ENCODE results near the gene ZNF664. TPM values are rescaled to one million over a fixed set of nuclear protein-coding genes. Genes with fewer than 3 reads are reported as not detected.

Gene ZNF664
- total RNA-seq, 4 donors from 2014 or later, result 16.3 to 41.5 (median 25.7) TPM

- 95% methylated on average over 2 of the region's 2 CpGs for WGBS, 2 donors
- intact Hi-C loops (cut with DNase I; ENCODE audit: low total_unique reads), result loop anchor here (10.0 kb wide), 1 partner anchor 291 kb away; no protein-coding TSS in a partner anchor
- DNase-seq (ENCODE audit: low spot score in 2 of 2), result no peak
- no peak overlapping the region for H3K4me3 ChIP-seq (ENCODE audit: low read depth, poor library complexity, severe bottlenecking)
- no peak for TF ChIP-seq POLR2A (IDR thresholded peaks at IDR 0.05)
- TF ChIP-seq, protein P1, sequence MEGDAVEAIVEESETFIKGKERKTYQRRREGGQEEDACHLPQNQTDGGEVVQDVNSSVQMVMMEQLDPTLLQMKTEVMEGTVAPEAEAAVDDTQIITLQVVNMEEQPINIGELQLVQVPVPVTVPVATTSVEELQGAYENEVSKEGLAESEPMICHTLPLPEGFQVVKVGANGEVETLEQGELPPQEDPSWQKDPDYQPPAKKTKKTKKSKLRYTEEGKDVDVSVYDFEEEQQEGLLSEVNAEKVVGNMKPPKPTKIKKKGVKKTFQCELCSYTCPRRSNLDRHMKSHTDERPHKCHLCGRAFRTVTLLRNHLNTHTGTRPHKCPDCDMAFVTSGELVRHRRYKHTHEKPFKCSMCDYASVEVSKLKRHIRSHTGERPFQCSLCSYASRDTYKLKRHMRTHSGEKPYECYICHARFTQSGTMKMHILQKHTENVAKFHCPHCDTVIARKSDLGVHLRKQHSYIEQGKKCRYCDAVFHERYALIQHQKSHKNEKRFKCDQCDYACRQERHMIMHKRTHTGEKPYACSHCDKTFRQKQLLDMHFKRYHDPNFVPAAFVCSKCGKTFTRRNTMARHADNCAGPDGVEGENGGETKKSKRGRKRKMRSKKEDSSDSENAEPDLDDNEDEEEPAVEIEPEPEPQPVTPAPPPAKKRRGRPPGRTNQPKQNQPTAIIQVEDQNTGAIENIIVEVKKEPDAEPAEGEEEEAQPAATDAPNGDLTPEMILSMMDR (IDR thresholded peaks at IDR 0.05), result no peak
Measured at GRCh38 chr12:124033859-124034258, 60.8 kb downstream of the ZNF664 start.

GRCh38 chr12:124034297-124034696 lies 61.3 kb downstream of the ZNF664 start:
- 84 to 85% methylated on average over 11 of the region's 11 CpGs for WGBS, 2 donors

GRCh38 chr12:124035163-124035562 lies 62.1 kb downstream of the ZNF664 start:
- intact Hi-C loops (cut with DNase I; ENCODE audit: low total_unique reads), result loop anchor here (5.0 to 10.0 kb wide), 2 partner anchors 290 to 737 kb away; no protein-coding TSS in a partner anchor
- TF ChIP-seq, protein P1 (IDR thresholded peaks at IDR 0.05), result no peak
- TF ChIP-seq POLR2A (IDR thresholded peaks at IDR 0.05), result no peak
- WGBS, 2 donors, result 73 to 76% methylated on average over 2 of the region's 2 CpGs

More at GRCh38 chr12:124034297-124034696, 61.3 kb downstream of the ZNF664 start:
- no peak for TF ChIP-seq POLR2A (IDR thresholded peaks at IDR 0.05)
- TF ChIP-seq, protein P1 (IDR thresholded peaks at IDR 0.05), result no peak
- H3K4me3 ChIP-seq (ENCODE audit: low read depth, poor library complexity, severe bottlenecking), result no peak overlapping the region
- intact Hi-C loops (cut with DNase I; ENCODE audit: low total_unique reads), result loop anchor here (10.0 kb wide), 1 partner anchor 291 kb away; no protein-coding TSS in a partner anchor
- no peak for DNase-seq (ENCODE audit: low spot score in 2 of 2)

DNA sequence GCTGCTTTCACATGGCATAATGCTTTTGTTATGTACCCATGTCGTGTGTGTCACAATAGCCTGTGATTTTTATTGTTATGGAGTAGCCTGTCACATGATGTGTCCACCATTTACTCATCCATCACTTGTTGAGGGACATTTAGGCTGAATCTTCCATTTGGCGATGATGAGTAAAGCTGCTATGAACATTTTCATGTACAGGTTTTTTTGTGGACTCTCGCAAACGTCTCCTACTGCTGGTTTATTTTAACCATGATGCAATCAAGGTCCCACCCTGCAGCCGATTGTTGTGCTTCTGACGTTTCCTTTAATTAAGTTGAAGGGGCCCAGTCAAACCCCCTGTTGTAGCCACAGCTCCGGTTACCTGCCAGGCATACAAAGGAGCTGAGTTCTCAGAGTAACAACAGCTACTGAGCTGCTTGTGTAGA lies 63.2 kb downstream of the ZNF664 start:
- TF ChIP-seq, protein P1 (IDR thresholded peaks at IDR 0.05), result no peak
- no peak for TF ChIP-seq POLR2A (IDR thresholded peaks at IDR 0.05)
- intact Hi-C loops (cut with DNase I; ENCODE audit: low total_unique reads), result loop anchor here (5.0 to 10.0 kb wide), 2 partner anchors 289 to 736 kb away; no protein-coding TSS in a partner anchor
- no peak for DNase-seq (ENCODE audit: low spot score in 2 of 2)
- no peak overlapping the region for H3K4me3 ChIP-seq (ENCODE audit: low read depth, poor library complexity, severe bottlenecking)
- WGBS, 2 donors, result 58% methylated on average over 7 of the region's 7 CpGs

More at GRCh38 chr12:124035163-124035562, 62.1 kb downstream of the ZNF664 start:
- no peak overlapping the region for H3K4me3 ChIP-seq (ENCODE audit: low read depth, poor library complexity, severe bottlenecking)
- DNase-seq (ENCODE audit: low spot score in 2 of 2), result no peak

- WGBS, 2 donors, result 25 to 27% methylated on average over 6 of the region's 6 CpGs
- TF ChIP-seq, protein P1 (IDR thresholded peaks at IDR 0.05), result peak in 1 of 3 donors; percentile 60
- no peak for TF ChIP-seq POLR2A (IDR thresholded peaks at IDR 0.05)
- no peak overlapping the region for H3K4me3 ChIP-seq (ENCODE audit: low read depth, poor library complexity, severe bottlenecking)
- intact Hi-C loops (cut with DNase I; ENCODE audit: low total_unique reads), result loop anchor here (5.0 to 10.0 kb wide), 2 partner anchors 288 to 736 kb away; no protein-coding TSS in a partner anchor
- no peak for DNase-seq (ENCODE audit: low spot score in 2 of 2)
Measured at GRCh38 chr12:124036657-124037109, 63.7 kb downstream of the ZNF664 start.

All from lower leg skin (tissue), 4 donors.